HCT116 (cell line): ENCODE results near the gene PATE2. TPM values are rescaled to one million over a fixed set of nuclear protein-coding genes. Genes with fewer than 3 reads are reported as not detected.

Experiments used
- ATAC-seq: fragments of 200-7000 bp; cut with Tn5 transposase; 2 replicates; pipeline ENCODE4 v1.9.1; 2020; ENCODE audit warnings: mild to moderate bottlenecking, moderate library complexity
- BruUV-seq: library from RNA; stranded (reverse); fragments of 400-500 nt; replicated peaks from 2 replicates; lab custom pipeline; 2021; lab: Mats Ljungman, UMichigan
- CTCF ChIA-PET: fragments of 300-600 bp; sonication (Branson Sonifier 250); formaldehyde crosslinking; loops from one replicate; lab custom pipeline; 2021; ENCODE audit warnings: antibody characterized with exemption; lab: Charles Lee
- POLR2A ChIA-PET: fragments of 300-600, 350-600 bp; sonication (Branson Sonifier 250); formaldehyde crosslinking; loops from one replicate; lab custom pipeline; 2021; ENCODE audit warnings: antibody characterized with exemption; lab: Charles Lee
- RAD21 ChIA-PET, 2 experiments: fragments of 300-600 bp; sonication (Branson Sonifier 250); formaldehyde crosslinking; loops; one replicate each; lab custom pipeline; 2023; ENCODE audit warnings: low total read pairs in 2 of 2; ENCODE audit not compliant: uncharacterized antibody in 2 of 2, unreplicated experiment in 2 of 2, low non-redundant PET in 1 of 2; lab: Charles Lee
- DNase-seq: peaks from one replicate; pipeline ENCODE4 v3.0.0-alpha.2; 2010; ENCODE audit warnings: low read depth, low spot score
- H2AFZ ChIP-seq: fragments of 200-600 bp; shearing (Covaris generic), sonication (generic); 2 replicates; pipeline ENCODE4 v1.6.1; 2017; ENCODE audit warnings: low read depth, mixed run types, mixed read lengths, antibody characterized with exemption, low read length; ENCODE audit not compliant: poor library complexity, severe bottlenecking
- H3K27ac ChIP-seq: 2 replicates; pipeline ENCODE4 v1.5.1; 2012; ENCODE audit warnings: low read depth, low read length
- H3K27me3 ChIP-seq: fragments of 200-600 bp; sonication (generic); 2 replicates; pipeline ENCODE4 v1.6.1; 2016; ENCODE audit warnings: mixed run types, low read length, mixed read lengths; ENCODE audit not compliant: insufficient read depth
- H3K36me3 ChIP-seq, 2 experiments: fragments of 200-500 bp in 1 of 2; fragments of 200-600 bp in 1 of 2; sonication (Bioruptor generic) in 1 of 2; sonication (generic) in 1 of 2; 2 replicates each; pipeline versions ENCODE4 v1.5.1 to v1.6.1; 2014 to 2016; ENCODE audit warnings: low read length in 2 of 2, inconsistent platforms in 1 of 2, mixed read lengths in 1 of 2, mixed run types in 1 of 2; ENCODE audit not compliant: insufficient read depth in 2 of 2, control insufficient read depth in 1 of 2
- H3K4me1 ChIP-seq, 2 experiments: fragments of 200-600 bp in 1 of 2; sonication (generic) in 1 of 2; 2 replicates each; pipeline versions ENCODE4 v1.5.1 to v1.6.1; 2012 to 2017; ENCODE audit warnings: low read length in 2 of 2, inconsistent platforms in 1 of 2, mild to moderate bottlenecking in 1 of 2, mixed read lengths in 1 of 2, mixed run types in 1 of 2, moderate library complexity in 1 of 2; ENCODE audit not compliant: insufficient read depth in 2 of 2, control insufficient read depth in 1 of 2
- H3K4me2 ChIP-seq: fragments of 200-600 bp; sonication (generic); 2 replicates; pipeline ENCODE4 v1.6.1; 2017; ENCODE audit warnings: mixed run types, low read length, mixed read lengths
- H3K4me3 ChIP-seq, 2 experiments: fragments of 200-600 bp in 1 of 2; sonication (generic) in 1 of 2; replicated peaks in 1 of 2; 2 replicates each; pipeline ENCODE4 v1.5.1; 2011 to 2016; ENCODE audit warnings: low read length in 2 of 2, control low read depth in 1 of 2, low read depth in 1 of 2, mild to moderate bottlenecking in 1 of 2, mixed read lengths in 1 of 2, mixed run types in 1 of 2
- H3K79me2 ChIP-seq: fragments of 200-600 bp; sonication (generic); 2 replicates; pipeline ENCODE4 v1.6.1; 2017; ENCODE audit warnings: mild to moderate bottlenecking, mixed run types, low read length, moderate library complexity, mixed read lengths; ENCODE audit not compliant: insufficient read depth
- H3K9ac ChIP-seq: fragments of 200-600 bp; sonication (generic); 2 replicates; pipeline ENCODE4 v1.6.1; 2016; ENCODE audit warnings: low read length, mixed read lengths
- H3K9me2 ChIP-seq: fragments of 200-600 bp; sonication (generic), shearing (Covaris generic); 2 replicates; pipeline ENCODE4 v1.6.1; 2017; ENCODE audit warnings: mixed run types, mild to moderate bottlenecking, moderate library complexity; ENCODE audit not compliant: insufficient read depth
- H3K9me3 ChIP-seq, 2 experiments: fragments of 200-500 bp in 1 of 2; fragments of 200-600 bp in 1 of 2; sonication (Bioruptor generic) in 1 of 2; sonication (generic) in 1 of 2; 2 replicates each; pipeline ENCODE4 v1.6.1; 2014 to 2017; ENCODE audit warnings: low read length in 2 of 2, mixed read lengths in 2 of 2, inconsistent platforms in 1 of 2, low read depth in 1 of 2, mild to moderate bottlenecking in 1 of 2, mixed run types in 1 of 2, moderate library complexity in 1 of 2; ENCODE audit not compliant: control insufficient read depth in 1 of 2, insufficient read depth in 1 of 2
- H4K20me1 ChIP-seq: fragments of 200-600 bp; sonication (generic), shearing (Covaris generic); 2 replicates; pipeline ENCODE4 v1.6.1; 2017; ENCODE audit warnings: mixed run types, mild to moderate bottlenecking, moderate library complexity; ENCODE audit not compliant: insufficient read depth
- CBX3 ChIP-seq: IDR thresholded peaks from 2 replicates; pipeline ENCODE4 v1.6.1; 2012; ENCODE audit warnings: low read depth
- CEBPB ChIP-seq: IDR thresholded peaks from 2 replicates; pipeline ENCODE4 v1.6.1; 2012; ENCODE audit warnings: low read depth
- EZH2 ChIP-seq: fragments of 200-600 bp; sonication (generic); IDR thresholded peaks from 2 replicates; pipeline ENCODE4 v1.6.1; 2017; ENCODE audit warnings: antibody characterized with exemption, mixed run types
- MAX ChIP-seq: IDR thresholded peaks from 2 replicates; pipeline ENCODE4 v1.6.1; 2012
- POLR2A ChIP-seq: IDR thresholded peaks from 2 replicates; pipeline ENCODE4 v1.7.0; 2011; ENCODE audit warnings: borderline replicate concordance; ENCODE audit not compliant: insufficient read depth, insufficient read length; ENCODE audit errors: extremely low read depth
- SIN3A ChIP-seq: IDR thresholded peaks from 2 replicates; pipeline ENCODE4 v1.6.1; 2012; ENCODE audit warnings: low read depth
- ZBTB33 ChIP-seq: IDR thresholded peaks from 2 replicates; pipeline ENCODE4 v1.6.1; 2011; ENCODE audit warnings: mild to moderate bottlenecking, low read length, moderate library complexity; ENCODE audit not compliant: insufficient replicate concordance; ENCODE audit errors: extremely low read depth
- intact Hi-C: fragments of 100-400 bp; cut with micrococcal nuclease; formaldehyde crosslinking; loops from 2 replicates; pipeline ENCODE4 v1.10.0; 2022
- total RNA-seq: library from RNA; stranded (reverse); gene quantifications from one replicate; pipeline ENCODE4 v1.2.1, GENCODE V29; 2021; ENCODE audit not compliant: unreplicated experiment
- TF ChIP-seq, protein P1 (sequence below), 3 experiments: fragments of 200-600 bp in 1 of 3; sonication (generic) in 1 of 3; IDR thresholded peaks in 2 of 3; conservative IDR thresholded peaks in 1 of 3; 2 replicates each; pipeline ENCODE4 v1.5.1; 2012 to 2017; ENCODE audit warnings: low read depth in 2 of 3, low read length in 2 of 3, antibody characterized with exemption in 1 of 3, borderline replicate concordance in 1 of 3, control low read depth in 1 of 3, mild to moderate bottlenecking in 1 of 3, mixed read lengths in 1 of 3, mixed run types in 1 of 3, moderate library complexity in 1 of 3; ENCODE audit not compliant: insufficient read depth in 1 of 3
- TF ChIP-seq, protein P2 (sequence below): IDR thresholded peaks from 2 replicates; pipeline ENCODE4 v1.6.1; 2012; ENCODE audit warnings: low read depth
- TF ChIP-seq, protein P3 (sequence below): IDR thresholded peaks from 2 replicates; pipeline ENCODE4 v1.6.1; 2012

Gene PATE2
- total RNA-seq, 1 experiment from 2014 or later: not detected

DNA sequence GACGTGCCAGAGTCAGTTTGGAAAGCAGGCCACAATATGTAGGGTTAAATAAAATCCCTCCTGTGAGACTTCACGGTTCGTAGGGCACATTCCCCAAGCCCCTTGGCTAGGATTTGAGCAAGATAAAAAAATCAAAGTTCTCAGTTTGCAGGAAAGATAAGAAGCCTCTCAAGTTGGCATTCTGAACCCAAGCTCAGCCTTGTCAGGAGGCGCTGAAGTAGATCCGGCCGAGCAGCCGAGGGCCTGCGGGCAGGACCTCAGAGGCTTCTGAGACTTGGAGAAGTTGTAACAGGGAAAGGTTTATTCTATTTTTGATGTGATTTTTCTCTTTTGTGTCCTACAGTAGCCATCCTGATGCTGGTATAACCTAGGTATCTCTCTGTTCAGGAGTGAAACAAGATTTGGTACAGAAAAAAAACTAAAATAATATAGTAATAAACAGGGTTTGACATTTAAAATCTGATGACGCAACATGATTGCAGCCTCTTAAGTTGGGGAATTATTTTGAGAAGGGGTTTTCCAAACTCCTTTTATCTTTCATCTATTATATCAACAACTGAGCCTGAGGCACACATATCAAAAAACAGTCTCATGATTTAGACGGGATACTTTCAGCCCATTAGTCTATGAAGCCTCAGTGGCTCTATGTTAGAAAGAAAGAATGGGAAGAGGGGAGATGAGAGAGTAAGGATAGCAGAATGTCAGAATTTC, 10.1 kb downstream of the PATE2 start:
- Histone ChIP-seq H2AFZ (no peak overlapping the region), H3K9me3 (no peaks in the 10 kb centered on the region), H3K4me2 (no peak overlapping the region), H3K9ac (no peak overlapping the region), H4K20me1 (no peaks in the 10 kb centered on the region), H3K27me3 (peaks cover 95% of the 10 kb centered on the region), H3K27ac (no peak overlapping the region), H3K79me2 (no peaks in the 10 kb centered on the region), H3K9me2 (no peaks in the 10 kb centered on the region), H3K4me3 (no peak overlapping the region), H3K4me1 (no peaks in the 10 kb centered on the region), H3K36me3 (no peaks in the 10 kb centered on the region)
- TF ChIP-seq SIN3A: no peak
- TF ChIP-seq, protein P1, sequence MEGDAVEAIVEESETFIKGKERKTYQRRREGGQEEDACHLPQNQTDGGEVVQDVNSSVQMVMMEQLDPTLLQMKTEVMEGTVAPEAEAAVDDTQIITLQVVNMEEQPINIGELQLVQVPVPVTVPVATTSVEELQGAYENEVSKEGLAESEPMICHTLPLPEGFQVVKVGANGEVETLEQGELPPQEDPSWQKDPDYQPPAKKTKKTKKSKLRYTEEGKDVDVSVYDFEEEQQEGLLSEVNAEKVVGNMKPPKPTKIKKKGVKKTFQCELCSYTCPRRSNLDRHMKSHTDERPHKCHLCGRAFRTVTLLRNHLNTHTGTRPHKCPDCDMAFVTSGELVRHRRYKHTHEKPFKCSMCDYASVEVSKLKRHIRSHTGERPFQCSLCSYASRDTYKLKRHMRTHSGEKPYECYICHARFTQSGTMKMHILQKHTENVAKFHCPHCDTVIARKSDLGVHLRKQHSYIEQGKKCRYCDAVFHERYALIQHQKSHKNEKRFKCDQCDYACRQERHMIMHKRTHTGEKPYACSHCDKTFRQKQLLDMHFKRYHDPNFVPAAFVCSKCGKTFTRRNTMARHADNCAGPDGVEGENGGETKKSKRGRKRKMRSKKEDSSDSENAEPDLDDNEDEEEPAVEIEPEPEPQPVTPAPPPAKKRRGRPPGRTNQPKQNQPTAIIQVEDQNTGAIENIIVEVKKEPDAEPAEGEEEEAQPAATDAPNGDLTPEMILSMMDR (IDR thresholded peaks at IDR 0.05 in 2 of 3, conservative IDR thresholded peaks at IDR 0.05 in 1 of 3; ENCODE audit: borderline replicate concordance in 1 of 3, insufficient read depth in 1 of 3, low read depth in 2 of 3, low read length in 2 of 3): no peak
- RAD21 ChIA-PET: no interaction called here
- BruUV-seq: no TSS peak
- ATAC-seq (no peak), DNase-seq (no peak)
- intact Hi-C loops: no loop called here
- POLR2A ChIA-PET: no interaction called here
- CTCF ChIA-PET: no interaction called here

DNA sequence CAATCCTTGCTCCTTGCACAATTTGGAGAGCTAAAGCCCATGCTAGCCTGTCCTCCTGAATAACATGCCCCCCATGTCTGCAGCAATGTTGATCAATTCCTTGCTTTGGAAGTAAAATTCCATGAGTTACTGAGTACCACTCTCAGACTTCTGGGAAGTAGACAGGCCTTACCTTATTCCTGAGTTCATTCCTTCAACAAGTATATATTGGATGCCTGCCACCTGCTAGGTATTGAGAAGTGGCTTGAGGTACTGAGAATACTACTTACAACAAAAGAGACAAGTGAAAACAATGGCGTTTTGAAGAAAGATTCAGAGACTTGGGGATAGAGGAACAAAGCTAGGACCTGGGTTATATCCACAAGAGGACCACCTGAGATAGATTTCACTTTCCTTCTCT, 12.4 kb downstream of the PATE2 start:
- Histone ChIP-seq H3K9me2 (no peaks in the 10 kb centered on the region), H3K4me1 (no peaks in the 10 kb centered on the region), H2AFZ (no peak overlapping the region), H3K27ac (no peak overlapping the region), H3K4me2 (no peak overlapping the region), H3K9me3 (no peaks in the 10 kb centered on the region), H3K27me3 (peaks cover 86% of the 10 kb centered on the region), H4K20me1 (no peaks in the 10 kb centered on the region), H3K79me2 (no peaks in the 10 kb centered on the region), H3K9ac (no peak overlapping the region), H3K36me3 (no peaks in the 10 kb centered on the region), H3K4me3 (no peak overlapping the region)
- RAD21 ChIA-PET: no interaction called here
- DNase-seq (no peak), ATAC-seq (no peak)
- CTCF ChIA-PET: no interaction called here
- intact Hi-C loops: no loop called here
- BruUV-seq: no TSS peak
- POLR2A ChIA-PET: no interaction called here
- no peak for TF ChIP-seq CEBPB
- TF ChIP-seq, protein P2, sequence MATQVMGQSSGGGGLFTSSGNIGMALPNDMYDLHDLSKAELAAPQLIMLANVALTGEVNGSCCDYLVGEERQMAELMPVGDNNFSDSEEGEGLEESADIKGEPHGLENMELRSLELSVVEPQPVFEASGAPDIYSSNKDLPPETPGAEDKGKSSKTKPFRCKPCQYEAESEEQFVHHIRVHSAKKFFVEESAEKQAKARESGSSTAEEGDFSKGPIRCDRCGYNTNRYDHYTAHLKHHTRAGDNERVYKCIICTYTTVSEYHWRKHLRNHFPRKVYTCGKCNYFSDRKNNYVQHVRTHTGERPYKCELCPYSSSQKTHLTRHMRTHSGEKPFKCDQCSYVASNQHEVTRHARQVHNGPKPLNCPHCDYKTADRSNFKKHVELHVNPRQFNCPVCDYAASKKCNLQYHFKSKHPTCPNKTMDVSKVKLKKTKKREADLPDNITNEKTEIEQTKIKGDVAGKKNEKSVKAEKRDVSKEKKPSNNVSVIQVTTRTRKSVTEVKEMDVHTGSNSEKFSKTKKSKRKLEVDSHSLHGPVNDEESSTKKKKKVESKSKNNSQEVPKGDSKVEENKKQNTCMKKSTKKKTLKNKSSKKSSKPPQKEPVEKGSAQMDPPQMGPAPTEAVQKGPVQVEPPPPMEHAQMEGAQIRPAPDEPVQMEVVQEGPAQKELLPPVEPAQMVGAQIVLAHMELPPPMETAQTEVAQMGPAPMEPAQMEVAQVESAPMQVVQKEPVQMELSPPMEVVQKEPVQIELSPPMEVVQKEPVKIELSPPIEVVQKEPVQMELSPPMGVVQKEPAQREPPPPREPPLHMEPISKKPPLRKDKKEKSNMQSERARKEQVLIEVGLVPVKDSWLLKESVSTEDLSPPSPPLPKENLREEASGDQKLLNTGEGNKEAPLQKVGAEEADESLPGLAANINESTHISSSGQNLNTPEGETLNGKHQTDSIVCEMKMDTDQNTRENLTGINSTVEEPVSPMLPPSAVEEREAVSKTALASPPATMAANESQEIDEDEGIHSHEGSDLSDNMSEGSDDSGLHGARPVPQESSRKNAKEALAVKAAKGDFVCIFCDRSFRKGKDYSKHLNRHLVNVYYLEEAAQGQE: no peak
- TF ChIP-seq MAX: no peak
- no peak for TF ChIP-seq ZBTB33
- TF ChIP-seq, protein P3, sequence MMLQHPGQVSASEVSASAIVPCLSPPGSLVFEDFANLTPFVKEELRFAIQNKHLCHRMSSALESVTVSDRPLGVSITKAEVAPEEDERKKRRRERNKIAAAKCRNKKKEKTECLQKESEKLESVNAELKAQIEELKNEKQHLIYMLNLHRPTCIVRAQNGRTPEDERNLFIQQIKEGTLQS: no peak
- no peak for TF ChIP-seq POLR2A
- no peak for TF ChIP-seq EZH2
- TF ChIP-seq CBX3: no peak
